ENCODE results near the gene ZNF239. TPM values are rescaled to one million over a fixed set of nuclear protein-coding genes. Genes with fewer than 3 reads are reported as not detected.
"Not testable (repeated sequence)": the region's sequence is repeated elsewhere in the genome, so short reads cannot be mapped to it uniquely, and the experiment has no call there.

Gene ZNF239
- total RNA-seq, 2 donors from 2014 or later = 4.3 to 6.8 TPM

DNA sequence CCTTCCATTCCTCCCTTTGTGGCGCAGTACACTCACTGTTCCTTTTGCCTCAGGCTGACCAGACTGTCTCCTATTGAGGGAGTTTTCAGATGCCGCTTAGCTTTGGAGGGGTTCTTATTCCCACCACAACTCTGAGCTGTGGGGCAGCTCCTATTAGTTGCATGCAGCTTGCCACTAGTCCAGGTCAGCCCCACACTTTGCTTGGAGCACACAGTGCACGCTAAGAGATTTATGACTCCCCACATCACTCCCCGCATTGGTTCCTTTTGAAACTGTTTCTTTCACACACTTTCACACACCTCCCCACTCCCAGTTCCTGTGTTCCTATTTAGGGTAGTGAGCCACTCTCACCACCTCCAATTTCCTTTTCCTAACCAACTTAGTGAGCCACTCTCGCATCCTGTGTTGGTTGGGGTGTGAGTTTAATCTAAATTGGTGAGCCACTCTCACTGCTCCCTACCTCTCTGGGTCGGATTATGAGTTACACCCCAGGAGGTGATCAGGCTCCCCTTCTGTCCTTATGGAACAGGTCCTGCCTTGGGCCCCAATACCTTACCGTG is 21.4 kb upstream of the ZNF239 start:
- WGBS = 74% methylated on average over 7 of the region's 7 CpGs

DNA sequence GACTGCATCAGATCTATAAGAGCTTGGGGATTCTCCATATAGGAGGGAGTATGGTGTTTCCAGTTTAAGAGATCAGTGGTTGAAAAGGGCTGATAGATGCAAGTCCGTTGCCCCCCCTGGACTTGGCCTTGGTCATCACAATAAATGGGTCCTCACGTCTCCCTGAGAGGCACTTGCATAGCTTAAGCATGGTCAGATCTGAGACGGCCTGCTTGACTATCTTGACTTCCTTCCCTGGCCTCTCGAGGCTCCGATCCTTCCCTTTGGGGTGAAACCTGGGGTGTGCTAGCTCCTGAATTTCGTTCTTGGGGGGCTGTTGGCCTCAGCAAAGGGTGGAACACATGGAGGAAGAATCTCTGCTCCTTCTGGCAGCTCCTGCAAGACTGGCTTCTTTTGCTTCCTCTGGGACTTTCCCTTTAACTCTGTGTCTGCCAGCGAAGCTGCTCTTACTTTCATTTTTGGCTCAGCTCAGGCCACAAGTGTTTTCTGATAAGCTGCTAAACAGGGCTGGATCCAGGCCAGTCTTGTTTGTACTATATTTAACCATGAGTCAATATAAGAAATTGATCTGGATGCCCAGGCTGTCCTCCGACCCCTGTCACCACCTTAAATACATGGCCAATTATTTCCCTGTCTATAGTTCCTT is 20.7 kb upstream of the ZNF239 start:
- intact Hi-C loops (cut with DNase I) = no loop called here

More for the DNA sequence above, 21.4 kb upstream of the ZNF239 start:
- no peak for DNase-seq (ENCODE audit: low spot score)
- Histone ChIP-seq H3K27me3 (replicated peaks; ENCODE audit: insufficient read depth) (no peaks in the 10 kb centered on the region), H3K27ac (no peak overlapping the region), H3K4me3 (no peak overlapping the region), H3K9me3 (no peaks in the 10 kb centered on the region), H3K36me3 (no peaks in the 10 kb centered on the region), H3K4me1 (replicated peaks) (no peaks in the 10 kb centered on the region)
- TF ChIP-seq, protein P1, sequence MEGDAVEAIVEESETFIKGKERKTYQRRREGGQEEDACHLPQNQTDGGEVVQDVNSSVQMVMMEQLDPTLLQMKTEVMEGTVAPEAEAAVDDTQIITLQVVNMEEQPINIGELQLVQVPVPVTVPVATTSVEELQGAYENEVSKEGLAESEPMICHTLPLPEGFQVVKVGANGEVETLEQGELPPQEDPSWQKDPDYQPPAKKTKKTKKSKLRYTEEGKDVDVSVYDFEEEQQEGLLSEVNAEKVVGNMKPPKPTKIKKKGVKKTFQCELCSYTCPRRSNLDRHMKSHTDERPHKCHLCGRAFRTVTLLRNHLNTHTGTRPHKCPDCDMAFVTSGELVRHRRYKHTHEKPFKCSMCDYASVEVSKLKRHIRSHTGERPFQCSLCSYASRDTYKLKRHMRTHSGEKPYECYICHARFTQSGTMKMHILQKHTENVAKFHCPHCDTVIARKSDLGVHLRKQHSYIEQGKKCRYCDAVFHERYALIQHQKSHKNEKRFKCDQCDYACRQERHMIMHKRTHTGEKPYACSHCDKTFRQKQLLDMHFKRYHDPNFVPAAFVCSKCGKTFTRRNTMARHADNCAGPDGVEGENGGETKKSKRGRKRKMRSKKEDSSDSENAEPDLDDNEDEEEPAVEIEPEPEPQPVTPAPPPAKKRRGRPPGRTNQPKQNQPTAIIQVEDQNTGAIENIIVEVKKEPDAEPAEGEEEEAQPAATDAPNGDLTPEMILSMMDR (IDR thresholded peaks at IDR 0.05) = no peak
- TF ChIP-seq POLR2A (IDR thresholded peaks at IDR 0.05) (no peak), POLR2AphosphoS5 (IDR thresholded peaks at IDR 0.05) (no peak)
- intact Hi-C loops (cut with DNase I) = no loop called here

DNA sequence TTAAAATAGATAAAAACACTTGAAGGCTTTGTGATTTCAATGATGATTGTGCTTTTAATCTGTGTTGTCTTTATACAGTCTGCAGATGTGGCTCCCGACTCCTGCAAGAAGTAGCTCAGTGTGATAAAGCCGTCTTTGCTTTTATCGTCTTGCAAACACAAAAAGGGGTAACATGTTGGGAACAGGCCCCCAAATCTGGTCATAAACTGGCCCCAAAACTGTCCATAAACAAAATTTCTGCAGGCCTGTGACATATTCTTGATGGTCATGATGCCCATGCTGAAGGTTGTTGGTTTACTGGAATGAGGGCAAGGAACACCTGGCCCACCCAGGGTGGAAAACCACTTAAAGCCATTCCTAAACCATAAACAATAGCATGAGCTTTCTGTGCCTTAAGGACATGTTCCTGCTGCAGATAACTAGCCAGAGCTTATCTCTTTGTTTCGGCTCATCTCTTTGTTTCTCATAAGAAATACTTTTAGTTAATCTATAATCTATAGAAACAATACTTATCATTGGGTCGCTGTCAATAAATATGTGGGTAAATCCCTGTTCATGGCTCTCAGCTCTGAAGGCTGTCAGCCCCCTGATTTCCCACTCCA is 17.0 kb upstream of the ZNF239 start:
- Histone ChIP-seq H3K27me3 (replicated peaks; ENCODE audit: insufficient read depth) (no peaks in the 10 kb centered on the region), H3K36me3 (no peaks in the 10 kb centered on the region), H3K4me1 (replicated peaks) (no peaks in the 10 kb centered on the region), H3K27ac (no peak overlapping the region), H3K9me3 (no peaks in the 10 kb centered on the region), H3K4me3 (no peak overlapping the region)
- 92% methylated on average over 5 of the region's 5 CpGs for WGBS
- intact Hi-C loops (cut with DNase I) = no loop called here
- no peak for TF ChIP-seq POLR2A (IDR thresholded peaks at IDR 0.05)
- TF ChIP-seq POLR2AphosphoS5 (IDR thresholded peaks at IDR 0.05) = no peak
- TF ChIP-seq, protein P1 (IDR thresholded peaks at IDR 0.05) = no peak
- no peak for DNase-seq (ENCODE audit: low spot score)

More for the DNA sequence above, 20.7 kb upstream of the ZNF239 start:
- no peak for DNase-seq (ENCODE audit: low spot score)
- Histone ChIP-seq H3K36me3 (no peaks in the 10 kb centered on the region), H3K27ac (no peak overlapping the region), H3K9me3 (no peaks in the 10 kb centered on the region), H3K4me3 (no peak overlapping the region), H3K4me1 (replicated peaks) (no peaks in the 10 kb centered on the region), H3K27me3 (replicated peaks; ENCODE audit: insufficient read depth) (no peaks in the 10 kb centered on the region)
- TF ChIP-seq POLR2AphosphoS5 (IDR thresholded peaks at IDR 0.05) (no peak), POLR2A (IDR thresholded peaks at IDR 0.05) (no peak)
- TF ChIP-seq, protein P1 (IDR thresholded peaks at IDR 0.05) = no peak
- WGBS = 51% methylated on average over 8 of the region's 8 CpGs

DNA sequence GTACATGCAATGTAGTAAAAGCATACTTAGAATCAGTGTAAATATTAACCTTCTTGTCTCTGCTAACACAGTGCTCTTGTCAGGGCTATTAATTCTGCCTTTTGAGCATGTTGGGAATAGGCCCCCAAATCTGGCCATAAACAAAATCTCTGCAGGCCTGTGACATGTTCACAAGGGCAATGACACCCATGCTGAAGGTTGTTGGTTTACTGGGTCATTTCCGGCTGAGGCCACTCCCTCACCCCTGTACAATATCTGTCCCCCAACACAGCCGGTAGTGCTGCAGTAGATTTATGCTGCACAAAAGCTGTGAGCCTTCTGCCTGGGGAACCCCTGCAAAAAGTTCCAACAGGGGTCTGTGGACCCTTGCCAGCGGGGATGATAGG is 12.3 kb upstream of the ZNF239 start:
- H3K4me1 ChIP-seq (replicated peaks); H3K9me3 ChIP-seq; H3K36me3 ChIP-seq; H3K27ac ChIP-seq; H3K27me3 ChIP-seq (replicated peaks; ENCODE audit: insufficient read depth); H3K4me3 ChIP-seq; DNase-seq (ENCODE audit: low spot score); intact Hi-C loops (cut with DNase I): not testable (repeated sequence)
- 36% methylated on average over 3 of the region's 3 CpGs for WGBS

DNA sequence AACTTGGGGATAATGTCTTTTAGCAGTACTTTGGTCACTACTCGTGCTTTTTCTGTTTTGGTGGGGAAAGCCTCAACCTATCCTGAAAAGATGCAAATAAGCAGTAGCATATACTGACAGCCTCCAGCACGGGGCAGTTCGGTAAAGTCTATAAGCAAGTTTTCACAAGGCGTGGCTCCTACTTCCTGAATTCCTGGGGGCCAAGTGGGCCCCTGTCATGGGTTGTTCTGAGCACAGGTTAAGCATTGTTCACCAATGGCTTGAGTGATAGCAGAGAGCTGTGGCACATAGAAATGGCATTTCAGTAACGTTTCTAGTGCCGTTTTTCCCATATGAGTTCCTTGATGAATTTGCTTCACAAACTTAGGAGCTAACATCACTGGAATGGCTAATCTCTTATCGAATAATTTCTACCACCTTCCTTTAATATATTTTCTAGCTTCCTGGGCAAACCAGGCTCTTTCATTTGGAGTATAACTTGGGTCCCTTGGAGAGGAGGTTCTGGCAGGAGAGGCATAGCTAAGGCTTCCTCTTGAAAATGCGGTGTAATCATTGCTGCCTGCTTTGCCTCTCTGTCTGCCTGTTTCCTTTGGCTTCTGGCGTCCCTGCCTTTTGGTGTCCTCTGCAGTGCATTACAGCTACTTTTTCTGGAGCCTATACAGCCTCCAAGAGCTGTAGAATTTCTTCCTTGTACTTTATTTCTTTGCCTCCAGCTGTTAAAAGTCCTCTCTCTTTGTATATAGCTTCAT is 11.7 kb upstream of the ZNF239 start:
- Histone ChIP-seq H3K27me3 (replicated peaks; ENCODE audit: insufficient read depth) (no peaks in the 10 kb centered on the region), H3K4me3 (no peak overlapping the region), H3K9me3 (no peaks in the 10 kb centered on the region), H3K27ac (no peak overlapping the region), H3K36me3 (no peaks in the 10 kb centered on the region), H3K4me1 (replicated peaks) (no peaks in the 10 kb centered on the region)
- WGBS = 57% methylated on average over 9 of the region's 9 CpGs
- intact Hi-C loops (cut with DNase I) = no loop called here
- TF ChIP-seq, protein P1 (IDR thresholded peaks at IDR 0.05) = no peak
- TF ChIP-seq POLR2AphosphoS5 (IDR thresholded peaks at IDR 0.05) (no peak), POLR2A (IDR thresholded peaks at IDR 0.05) (no peak)
- no peak for DNase-seq (ENCODE audit: low spot score)
